HepG2 (cell line): Measurements from ENCODE around the gene FARSB. TPM values are rescaled to one million over a fixed set of nuclear protein-coding genes. Genes with fewer than 3 reads are reported as not detected.

ENCODE experiments used
- ATRX ChIP-seq: sonication (generic); formaldehyde crosslinking; IDR thresholded peaks from 2 replicates; pipeline ENCODE4 v1.4.0; 2020; ENCODE audit warnings: missing genetic modification reagents, borderline replicate concordance
- DDIT3 ChIP-seq: sonication (generic); formaldehyde crosslinking; IDR thresholded peaks from 2 replicates; pipeline ENCODE4 v1.4.0; 2020; ENCODE audit warnings: mild to moderate bottlenecking, missing genetic modification reagents
- FOXA1 ChIP-seq, 2 experiments: fragments of 450-650 bp in 1 of 2; sonication (generic) in 1 of 2; formaldehyde crosslinking in 1 of 2; IDR thresholded peaks; 2 replicates each; pipeline versions ENCODE4 v1.4.0 to v1.6.1; 2016 to 2020; ENCODE audit warnings: missing genetic modification reagents in 1 of 2
- GATAD1 ChIP-seq: IDR thresholded peaks from 2 replicates; pipeline ENCODE4 v1.6.1; 2016; ENCODE audit warnings: missing genetic modification reagents, missing compliant biosample characterization
- HHEX ChIP-seq: IDR thresholded peaks from 2 replicates; pipeline ENCODE4 v1.6.1; 2016; ENCODE audit warnings: control low read depth
- JARID2 ChIP-seq: sonication (generic); formaldehyde crosslinking; IDR thresholded peaks from 2 replicates; pipeline ENCODE4 v1.8.1; 2023; ENCODE audit warnings: missing genetic modification reagents, inconsistent platforms; ENCODE audit not compliant: insufficient replicate concordance
- MLX ChIP-seq: IDR thresholded peaks from 2 replicates; pipeline ENCODE4 v1.6.1; 2016
- MTA1 ChIP-seq: sonication (generic); formaldehyde crosslinking; IDR thresholded peaks from 2 replicates; pipeline ENCODE4 v1.4.0; 2020; ENCODE audit warnings: missing genetic modification reagents, mild to moderate bottlenecking, borderline replicate concordance
- NFKB2 ChIP-seq: sonication (generic); formaldehyde crosslinking; IDR thresholded peaks from 2 replicates; pipeline ENCODE4 v1.4.0; 2020; ENCODE audit warnings: missing genetic modification reagents, borderline replicate concordance
- PLSCR1 ChIP-seq: sonication (generic); formaldehyde crosslinking; IDR thresholded peaks from 2 replicates; pipeline ENCODE4 v1.5.0; 2020; ENCODE audit warnings: missing genetic modification reagents, mild to moderate bottlenecking, borderline replicate concordance
- PRDM10 ChIP-seq: sonication (generic); formaldehyde crosslinking; IDR thresholded peaks from 2 replicates; pipeline ENCODE4 v1.4.0; 2020; ENCODE audit warnings: low read depth, missing genetic modification reagents
- SATB2 ChIP-seq: sonication (generic); formaldehyde crosslinking; IDR thresholded peaks from 2 replicates; pipeline ENCODE4 v1.5.0; 2020; ENCODE audit warnings: missing genetic modification reagents
- TEAD3 ChIP-seq: optimal IDR thresholded peaks from 2 replicates; pipeline ENCODE3; 2016; ENCODE audit warnings: borderline replicate concordance
- THYN1 ChIP-seq: sonication (generic); formaldehyde crosslinking; IDR thresholded peaks from 2 replicates; pipeline ENCODE4 v1.8.1; 2023; ENCODE audit warnings: low read depth, mild to moderate bottlenecking, moderate library complexity, missing genetic modification reagents, borderline replicate concordance
- XRCC5 ChIP-seq: fragments of 200-400 bp; formaldehyde crosslinking; optimal IDR thresholded peaks from 2 replicates; pipeline ENCODE3; 2017; ENCODE audit warnings: mild to moderate bottlenecking, low read length
- ZNF121 ChIP-seq: sonication (generic); formaldehyde crosslinking; IDR thresholded peaks from 2 replicates; pipeline ENCODE4 v1.5.0; 2020; ENCODE audit warnings: mild to moderate bottlenecking, missing genetic modification reagents
- ZNF20 ChIP-seq: sonication (generic); formaldehyde crosslinking; IDR thresholded peaks from 2 replicates; pipeline ENCODE4 v1.4.0; 2020; ENCODE audit warnings: mild to moderate bottlenecking, moderate library complexity, missing genetic modification reagents
- ZNF33A ChIP-seq: sonication (generic); formaldehyde crosslinking; IDR thresholded peaks from 2 replicates; pipeline ENCODE4 v1.5.1; 2020; ENCODE audit warnings: missing genetic modification reagents, mild to moderate bottlenecking, moderate library complexity, borderline replicate concordance
- ZNF354B ChIP-seq: sonication (generic); formaldehyde crosslinking; IDR thresholded peaks from 2 replicates; pipeline ENCODE4 v1.8.0; 2022; ENCODE audit warnings: mild to moderate bottlenecking, missing genetic modification reagents
- ZNF383 ChIP-seq: sonication (generic); formaldehyde crosslinking; IDR thresholded peaks from 2 replicates; pipeline ENCODE4 v1.4.0; 2020; ENCODE audit warnings: missing genetic modification reagents, mild to moderate bottlenecking, borderline replicate concordance
- ZNF441 ChIP-seq: sonication (generic); formaldehyde crosslinking; IDR thresholded peaks from 2 replicates; pipeline ENCODE4 v1.7.0; 2021; ENCODE audit warnings: missing genetic modification reagents, borderline replicate concordance
- ZNF558 ChIP-seq: sonication (generic); formaldehyde crosslinking; IDR thresholded peaks from 2 replicates; pipeline ENCODE4 v1.9.0; 2022; ENCODE audit warnings: mild to moderate bottlenecking, missing genetic modification reagents, borderline replicate concordance
- ZNF564 ChIP-seq: sonication (generic); formaldehyde crosslinking; IDR thresholded peaks from 2 replicates; pipeline ENCODE4 v1.8.1; 2023; ENCODE audit warnings: mild to moderate bottlenecking, missing genetic modification reagents
- ZNF768 ChIP-seq: sonication (generic); formaldehyde crosslinking; IDR thresholded peaks from 2 replicates; pipeline ENCODE4 v1.4.0; 2020; ENCODE audit warnings: missing genetic modification reagents
- ZNF883 ChIP-seq: sonication (generic); formaldehyde crosslinking; IDR thresholded peaks from 2 replicates; pipeline ENCODE4 v1.5.1; 2020; ENCODE audit warnings: mild to moderate bottlenecking, missing genetic modification reagents; ENCODE audit errors: not compliant biosample characterization
- polyA plus RNA-seq, 8 experiments: library from polyadenylated mRNA; depleted of rRNA in 3 of 8; stranded (reverse) in 7 of 8; unstranded in 1 of 8; fragments of >200 nt; fragmentation: Illumina TruSeq in 4 of 8; extraction: Trizol in 4 of 8; gene quantifications; 2 replicates each; pipeline versions ENCODE4 v1.2.1 to v1.2.3, GENCODE V29; 2011 to 2016; ENCODE audit warnings: low read depth in 4 of 8, missing spikeins in 1 of 8, mixed read lengths in 1 of 8; ENCODE audit not compliant: insufficient read depth in 1 of 8
- total RNA-seq, 5 experiments: library from RNA; depleted of rRNA; stranded (reverse); fragments of >200 nt; fragmentation: Illumina TruSeq; extraction: Trizol; gene quantifications; 2 replicates each; pipeline ENCODE4 v1.2.3, GENCODE V29; 2016; ENCODE audit warnings: low read depth in 1 of 5

Gene FARSB
- total and polyA plus RNA-seq, 2 of the 13 experiments (the other 11 are each of a cell fraction or from before 2014, with no cell fraction given), result 23.3 to 45.9 TPM

GRCh38 chr2:222671259-222672067, 15.6 kb upstream of the FARSB start, which contains the start of gene MOGAT1 (continued):
- TF ChIP-seq ZNF20 (peak; percentile 50; the same call in 1 of the 2 replicates), ZNF883 (CRISPR knock-in tag) (peak; percentile 69), XRCC5 (peak; percentile 78), ZNF33A (no peak), ZNF558 (CRISPR knock-in tag) (no peak; the same call in 1 of the 2 replicates), ZNF564 (CRISPR knock-in tag) (peak; percentile 98), PLSCR1 (0 out of 2 replicates have a peak, but pooled peaks have one; percentile 80), MLX (CRISPR knock-in tag) (no peak), ZNF768 (CRISPR knock-in tag) (peak; percentile 82), ZNF441 (CRISPR knock-in tag) (no peak; the same call in 1 of the 2 replicates), DDIT3 (CRISPR knock-in tag) (no peak), ZNF121 (peak; percentile 75), THYN1 (CRISPR knock-in tag) (0 out of 2 replicates have a peak, but pooled peaks have one; percentile 72), ZNF354B (0 out of 2 replicates have a peak, but pooled peaks have one; percentile 88), NFKB2 (CRISPR knock-in tag) (peak; percentile 97), TEAD3 (CRISPR knock-in tag) (peak; percentile 35), FOXA1 (IDR thresholded peaks at IDR 0.05) (no peak), FOXA1 (CRISPR knock-in tag; IDR thresholded peaks at IDR 0.05) (0 out of 2 replicates have a peak, but pooled peaks have one; percentile 2), PRDM10 (CRISPR knock-in tag) (peak; percentile 75), SATB2 (peak; percentile 63), ATRX (CRISPR knock-in tag) (no peak), MTA1 (peak; percentile 89; the same call in 1 of the 2 replicates), HHEX (CRISPR knock-in tag) (no peak), GATAD1 (CRISPR knock-in tag) (peak; percentile 51; the same call in 1 of the 2 replicates), JARID2 (CRISPR knock-in tag) (no peak), ZNF383 (CRISPR knock-in tag) (no peak)
